Measurements from ENCODE around the gene STUM.

STUM gene

GRCh38 chr1:226525750-226526149 lies 22.8 kb upstream of the STUM start:
- DNase-seq (ENCODE audit: low read depth), result no peak
- TF ChIP-seq, protein P1, sequence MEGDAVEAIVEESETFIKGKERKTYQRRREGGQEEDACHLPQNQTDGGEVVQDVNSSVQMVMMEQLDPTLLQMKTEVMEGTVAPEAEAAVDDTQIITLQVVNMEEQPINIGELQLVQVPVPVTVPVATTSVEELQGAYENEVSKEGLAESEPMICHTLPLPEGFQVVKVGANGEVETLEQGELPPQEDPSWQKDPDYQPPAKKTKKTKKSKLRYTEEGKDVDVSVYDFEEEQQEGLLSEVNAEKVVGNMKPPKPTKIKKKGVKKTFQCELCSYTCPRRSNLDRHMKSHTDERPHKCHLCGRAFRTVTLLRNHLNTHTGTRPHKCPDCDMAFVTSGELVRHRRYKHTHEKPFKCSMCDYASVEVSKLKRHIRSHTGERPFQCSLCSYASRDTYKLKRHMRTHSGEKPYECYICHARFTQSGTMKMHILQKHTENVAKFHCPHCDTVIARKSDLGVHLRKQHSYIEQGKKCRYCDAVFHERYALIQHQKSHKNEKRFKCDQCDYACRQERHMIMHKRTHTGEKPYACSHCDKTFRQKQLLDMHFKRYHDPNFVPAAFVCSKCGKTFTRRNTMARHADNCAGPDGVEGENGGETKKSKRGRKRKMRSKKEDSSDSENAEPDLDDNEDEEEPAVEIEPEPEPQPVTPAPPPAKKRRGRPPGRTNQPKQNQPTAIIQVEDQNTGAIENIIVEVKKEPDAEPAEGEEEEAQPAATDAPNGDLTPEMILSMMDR (IDR thresholded peaks at IDR 0.05; ENCODE audit: insufficient read depth, low read depth, low read length, missing control alignments), result no peak
- no peak overlapping the region for H3K4me3 ChIP-seq (ENCODE audit: low read depth, low read length)

- TF ChIP-seq, protein P1 (IDR thresholded peaks at IDR 0.05; ENCODE audit: insufficient read depth, low read depth, low read length, missing control alignments), result no peak
- no peak overlapping the region for H3K4me3 ChIP-seq (ENCODE audit: low read depth, low read length)
- peak; percentile 18 for DNase-seq (ENCODE audit: low read depth)
These were observed 21.6 kb upstream of the STUM start for GRCh38 chr1:226526801-226527595.

DNA sequence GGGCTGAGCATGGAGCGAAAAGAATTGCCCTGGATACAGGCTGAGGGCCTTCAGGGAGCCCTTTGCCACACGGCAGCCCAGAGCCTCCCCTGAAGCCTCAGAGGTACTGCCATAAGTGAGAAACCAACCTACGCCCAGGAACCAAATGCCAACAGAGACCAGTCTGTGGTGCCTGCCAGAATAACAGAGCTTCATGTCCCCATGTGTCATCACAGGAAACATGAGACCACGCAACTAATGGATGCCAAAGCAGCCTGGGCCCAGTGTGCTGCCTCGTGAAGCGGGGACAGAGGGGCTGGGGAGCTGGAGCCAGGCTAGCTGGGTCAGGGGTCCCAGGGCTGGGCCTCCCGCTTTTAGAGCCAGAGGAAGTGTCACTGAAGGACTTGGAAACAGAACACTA lies 18.7 kb upstream of the STUM start:
- TF ChIP-seq, protein P1 (IDR thresholded peaks at IDR 0.05; ENCODE audit: insufficient read depth, low read depth, low read length, missing control alignments), result no peak
- H3K4me3 ChIP-seq (ENCODE audit: low read depth, low read length), result no peak overlapping the region
- DNase-seq (ENCODE audit: low read depth), result no peak

DNA sequence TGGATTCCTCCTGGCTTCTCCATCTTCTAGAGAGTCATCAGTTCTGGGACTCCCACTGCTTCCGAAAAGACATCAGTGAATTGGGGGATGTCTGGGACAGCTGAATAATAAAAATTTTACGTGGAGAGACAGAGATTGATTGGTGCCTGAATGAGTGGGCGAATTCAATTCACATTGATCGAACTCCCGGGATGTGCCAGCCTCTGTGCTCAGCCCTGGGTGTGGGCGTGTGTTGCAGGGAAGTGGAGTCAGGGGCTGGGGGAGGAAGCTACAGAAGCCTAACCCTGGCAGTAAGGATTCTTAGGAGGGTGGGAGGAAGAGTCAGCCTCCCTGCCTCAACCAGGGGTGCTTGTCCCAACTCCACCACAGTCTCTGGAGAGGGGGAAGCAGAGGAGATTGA lies 18.0 kb upstream of the STUM start:
- DNase-seq (ENCODE audit: low read depth), result no peak
- H3K4me3 ChIP-seq (ENCODE audit: low read depth, low read length), result no peak overlapping the region
- TF ChIP-seq, protein P1 (IDR thresholded peaks at IDR 0.05; ENCODE audit: insufficient read depth, low read depth, low read length, missing control alignments), result no peak

GRCh38 chr1:226531360-226532093 lies 17.0 kb upstream of the STUM start:
- no peak for DNase-seq (ENCODE audit: low read depth)
- H3K4me3 ChIP-seq (ENCODE audit: low read depth, low read length), result no peak overlapping the region
- TF ChIP-seq, protein P1 (IDR thresholded peaks at IDR 0.05; ENCODE audit: insufficient read depth, low read depth, low read length, missing control alignments), result no peak

GRCh38 chr1:226532553-226532952 lies 16.0 kb upstream of the STUM start:
- H3K4me3 ChIP-seq (ENCODE audit: low read depth, low read length), result no peak overlapping the region
- no peak for DNase-seq (ENCODE audit: low read depth)
- TF ChIP-seq, protein P1 (IDR thresholded peaks at IDR 0.05; ENCODE audit: insufficient read depth, low read depth, low read length, missing control alignments), result no peak

Data from GM12865 (cell line).